Activated B cell treated with CpG ODN at 0.5 μM for 24 hours (primary cell): ENCODE data around the gene ZCCHC7. TPM values are rescaled to one million over a fixed set of nuclear protein-coding genes. Genes with fewer than 3 reads are reported as not detected.

ENCODE experiments used
- ATAC-seq: fragments of 200-7000 bp; cut with Tn5 transposase; one replicate; pipeline ENCODE4 v1.10.0; 2021; ENCODE audit warnings: low read depth, mild to moderate bottlenecking, moderate library complexity
- CTCF ChIA-PET: fragments of 350-600 bp; sonication (Branson Sonifier 250); formaldehyde crosslinking; loops from one replicate; lab custom pipeline; 2021; ENCODE audit warnings: antibody characterized with exemption; lab: Charles Lee
- POLR2A ChIA-PET: fragments of 350-600 bp; sonication (Branson Sonifier 250); formaldehyde crosslinking; loops from one replicate; lab custom pipeline; 2021; ENCODE audit warnings: antibody characterized with exemption; lab: Charles Lee
- DNase-seq: peaks from one replicate; pipeline ENCODE4 v3.0.0; 2022
- H3K27ac Mint-ChIP-seq: one replicate; pipeline ENCODE4 v1.8.0; 2020; ENCODE audit warnings: mixed read lengths
- H3K27me3 Mint-ChIP-seq: one replicate; pipeline ENCODE4 v1.8.0; 2021; ENCODE audit warnings: mixed read lengths
- H3K36me3 Mint-ChIP-seq: one replicate; pipeline ENCODE4 v1.8.0; 2021; ENCODE audit warnings: low read depth, mixed read lengths
- H3K4me1 Mint-ChIP-seq: one replicate; pipeline ENCODE4 v1.8.0; 2021; ENCODE audit warnings: mixed read lengths
- H3K4me3 Mint-ChIP-seq: one replicate; pipeline ENCODE4 v1.8.0; 2020; ENCODE audit warnings: mild to moderate bottlenecking, mixed read lengths
- H3K9me3 Mint-ChIP-seq: one replicate; pipeline ENCODE4 v1.8.0; 2020; ENCODE audit warnings: mixed read lengths
- intact Hi-C: fragments of 100-400 bp; cut with micrococcal nuclease; formaldehyde crosslinking; loops from one replicate; pipeline ENCODE4 v1.15.1; 2024
- total RNA-seq: library from RNA; stranded (reverse); gene quantifications from 2 replicates; pipeline ENCODE4 v1.2.3, GENCODE V29; 2022
- TF ChIP-seq, protein P1 (sequence below): fragments of 200-600 bp; IDR thresholded peaks from one replicate; pipeline ENCODE4 v1.8.0; 2022; ENCODE audit warnings: antibody characterized with exemption, mild to moderate bottlenecking

ZCCHC7 gene
- total RNA-seq, 1 donor from 2014 or later, result 70.3 TPM

DNA sequence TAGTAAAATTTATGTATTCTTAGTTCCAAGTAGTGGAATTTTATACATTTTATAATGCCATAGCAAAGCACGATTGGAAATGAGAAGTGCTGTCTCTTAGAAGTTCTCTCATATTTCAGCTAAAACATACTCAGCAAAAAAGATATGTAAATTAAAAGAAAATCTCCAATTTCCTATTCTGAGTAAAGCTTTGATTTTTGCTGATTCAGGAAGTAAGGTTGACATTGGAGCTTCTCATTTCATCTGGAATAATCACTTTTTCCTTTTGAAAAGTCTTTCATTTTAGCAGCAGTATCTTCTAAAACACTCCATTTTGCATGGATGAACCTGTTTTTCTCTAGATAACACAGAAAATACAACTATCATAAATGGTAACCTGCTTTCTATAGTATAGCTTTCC, 121.0 kb downstream of the ZCCHC7 start:
- Mint-ChIP-seq H3K4me3 (no peak overlapping the region), H3K36me3 (peaks cover 23% of the 10 kb centered on the region), H3K4me1 (peaks cover 69% of the 10 kb centered on the region), H3K9me3 (no peaks in the 10 kb centered on the region), H3K27ac (no peak overlapping the region), H3K27me3 (no peaks in the 10 kb centered on the region)
- TF ChIP-seq, protein P1, sequence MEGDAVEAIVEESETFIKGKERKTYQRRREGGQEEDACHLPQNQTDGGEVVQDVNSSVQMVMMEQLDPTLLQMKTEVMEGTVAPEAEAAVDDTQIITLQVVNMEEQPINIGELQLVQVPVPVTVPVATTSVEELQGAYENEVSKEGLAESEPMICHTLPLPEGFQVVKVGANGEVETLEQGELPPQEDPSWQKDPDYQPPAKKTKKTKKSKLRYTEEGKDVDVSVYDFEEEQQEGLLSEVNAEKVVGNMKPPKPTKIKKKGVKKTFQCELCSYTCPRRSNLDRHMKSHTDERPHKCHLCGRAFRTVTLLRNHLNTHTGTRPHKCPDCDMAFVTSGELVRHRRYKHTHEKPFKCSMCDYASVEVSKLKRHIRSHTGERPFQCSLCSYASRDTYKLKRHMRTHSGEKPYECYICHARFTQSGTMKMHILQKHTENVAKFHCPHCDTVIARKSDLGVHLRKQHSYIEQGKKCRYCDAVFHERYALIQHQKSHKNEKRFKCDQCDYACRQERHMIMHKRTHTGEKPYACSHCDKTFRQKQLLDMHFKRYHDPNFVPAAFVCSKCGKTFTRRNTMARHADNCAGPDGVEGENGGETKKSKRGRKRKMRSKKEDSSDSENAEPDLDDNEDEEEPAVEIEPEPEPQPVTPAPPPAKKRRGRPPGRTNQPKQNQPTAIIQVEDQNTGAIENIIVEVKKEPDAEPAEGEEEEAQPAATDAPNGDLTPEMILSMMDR, result no peak
- ATAC-seq (no peak), DNase-seq (no peak)
- ChIA-PET POLR2A (interaction anchor here (0.6 to 1.9 kb wide), 6 partner anchors 9 to 207 kb away, joined by 3 to 12 read pairs (median 4); partner anchors contain the start of gene PAX5), CTCF (no interaction called here)
- intact Hi-C loops, result no loop called here

DNA sequence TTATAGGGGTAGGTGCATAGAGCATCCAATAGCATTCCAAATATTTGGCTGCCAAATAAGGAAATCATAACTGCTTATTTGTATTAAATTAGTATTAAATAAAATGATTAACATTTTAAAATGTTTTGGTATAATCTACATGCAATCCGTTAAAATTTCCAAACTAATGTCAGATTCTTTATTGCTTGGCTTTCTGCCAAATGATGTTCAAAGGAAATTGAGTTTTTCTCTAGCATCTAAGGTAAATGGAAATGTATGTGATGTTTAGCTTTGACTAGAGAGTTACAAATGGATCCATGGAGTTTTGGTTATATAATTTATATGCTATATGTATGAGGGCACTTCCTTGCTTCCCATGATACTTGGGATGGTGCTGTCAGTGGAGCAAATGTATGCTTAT, 121.7 kb downstream of the ZCCHC7 start:
- TF ChIP-seq, protein P1, result no peak
- intact Hi-C loops, result loop anchor here (1.0 kb wide), 1 partner anchor 9 kb away; no protein-coding TSS in a partner anchor
- ChIA-PET CTCF (no interaction called here), POLR2A (interaction anchor here (1.9 kb wide), 1 partner anchor 9 kb away, joined by 12 read pairs; no protein-coding TSS in a partner anchor)
- peaks cover 66% of the 10 kb centered on the region for H3K4me1 Mint-ChIP-seq
- ATAC-seq (no peak), DNase-seq (no peak)
- H3K27me3 Mint-ChIP-seq, result no peaks in the 10 kb centered on the region
- no peak overlapping the region for H3K4me3 Mint-ChIP-seq
- no peak overlapping the region for H3K27ac Mint-ChIP-seq
- H3K9me3 Mint-ChIP-seq, result no peaks in the 10 kb centered on the region
- H3K36me3 Mint-ChIP-seq, result peaks cover 19% of the 10 kb centered on the region

DNA sequence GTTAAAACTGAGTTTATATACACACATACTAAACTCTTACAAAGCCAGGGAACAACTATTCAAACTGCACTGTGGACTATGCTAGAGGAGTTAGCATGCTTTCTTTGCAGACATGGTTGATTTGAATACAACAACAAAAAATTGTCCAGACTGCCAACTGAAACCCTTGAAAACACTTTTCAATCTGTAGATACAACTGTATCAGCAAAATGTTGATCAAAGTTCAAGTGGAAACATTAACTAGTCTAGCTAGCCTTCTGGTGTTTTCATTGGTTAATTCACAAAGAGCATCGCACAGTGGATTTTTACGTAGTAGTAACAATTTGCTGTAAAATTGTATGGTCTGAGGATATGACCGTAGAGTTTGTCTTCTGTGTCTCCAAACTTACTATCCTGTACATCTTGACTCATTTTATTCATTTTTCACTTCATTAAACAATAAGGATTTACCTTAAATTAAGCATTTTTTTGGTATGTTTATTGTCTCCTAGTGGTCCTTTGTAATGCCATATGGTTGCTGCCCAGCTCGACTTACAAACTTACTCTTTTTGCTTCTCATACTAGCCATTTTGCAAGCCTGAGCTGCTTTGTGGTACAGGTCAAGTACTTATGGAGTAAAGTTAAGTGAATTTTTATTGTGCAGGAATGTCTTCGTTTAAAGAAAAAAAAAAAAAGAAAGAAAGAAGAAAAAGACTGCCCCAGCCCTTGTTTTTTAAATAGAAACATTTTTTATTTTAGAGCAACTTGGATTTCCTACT, 123.4 kb downstream of the ZCCHC7 start:
- ATAC-seq (no peak), DNase-seq (no peak)
- Mint-ChIP-seq H3K36me3 (peaks cover 17% of the 10 kb centered on the region), H3K9me3 (no peaks in the 10 kb centered on the region), H3K4me3 (no peak overlapping the region), H3K27me3 (no peaks in the 10 kb centered on the region), H3K27ac (peak overlapping the region; percentile 46), H3K4me1 (peaks cover 65% of the 10 kb centered on the region)
- ChIA-PET CTCF (no interaction called here), POLR2A (interaction anchor here (0.6 to 1.2 kb wide), 3 partner anchors 12 to 45 kb away, joined by 3 to 7 read pairs (median 6); no protein-coding TSS in a partner anchor)
- TF ChIP-seq, protein P1, result no peak
- intact Hi-C loops, result no loop called here

DNA sequence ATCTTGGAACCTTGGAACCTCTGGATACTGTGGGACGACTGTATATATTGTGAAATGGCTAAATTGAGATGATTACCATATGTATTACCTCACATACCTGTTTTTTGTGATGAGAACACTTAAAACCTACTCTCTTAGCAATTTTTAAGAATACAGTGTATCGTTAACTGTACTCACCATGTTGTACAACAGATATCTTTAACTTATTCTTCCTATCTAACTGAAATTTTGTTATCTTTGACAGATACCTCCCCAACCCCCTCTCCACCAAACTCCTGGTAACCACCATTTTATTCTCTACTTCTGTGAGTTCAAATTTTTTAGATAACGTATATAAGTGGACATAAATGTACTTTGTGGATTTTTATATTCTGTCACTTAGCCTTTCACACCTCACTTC, 126.5 kb downstream of the ZCCHC7 start:
- no peak for ATAC-seq
- H3K27me3 Mint-ChIP-seq, result no peaks in the 10 kb centered on the region
- intact Hi-C loops, result no loop called here

More for the DNA sequence above, 126.5 kb downstream of the ZCCHC7 start:
- peak overlapping the region; percentile 59 for H3K27ac Mint-ChIP-seq
- H3K36me3 Mint-ChIP-seq, result peaks cover 37% of the 10 kb centered on the region
- H3K4me3 Mint-ChIP-seq, result no peak overlapping the region
- H3K4me1 Mint-ChIP-seq, result peaks cover 74% of the 10 kb centered on the region
- TF ChIP-seq, protein P1, result no peak
- DNase-seq, result no peak
- CTCF ChIA-PET, result no interaction called here
- H3K9me3 Mint-ChIP-seq, result no peaks in the 10 kb centered on the region
- POLR2A ChIA-PET, result interaction anchor here (0.6 to 2.3 kb wide), 3 partner anchors 9 to 213 kb away, joined by 3 to 9 read pairs (median 5); partner anchors contain the start of gene PAX5
